GM18868 (cell line): Measurements from ENCODE around the gene NOXO1.
"Not testable (repeated sequence)": the region's sequence is repeated elsewhere in the genome, so short reads cannot be mapped to it uniquely, and the experiment has no call there.

Source experiments
- ATAC-seq: cut with Tn5 transposase; IDR thresholded peaks from one replicate; pipeline ENCODE4 v1.9.1; 2021; ENCODE audit warnings: mild to moderate bottlenecking, moderate library complexity; ENCODE audit not compliant: unreplicated experiment

NOXO1 gene

GRCh38 chr16:1963806-1964505 lies 17.3 kb downstream of the NOXO1 start:
- no peak for ATAC-seq

- not testable (repeated sequence) for ATAC-seq
Observed at GRCh38 chr16:1962161-1963153, 18.8 kb downstream of the NOXO1 start.

GRCh38 chr16:1961651-1962067 lies 19.6 kb downstream of the NOXO1 start:
- ATAC-seq, result no peak

- no peak for ATAC-seq
Observed at GRCh38 chr16:1960665-1961630, 20.3 kb downstream of the NOXO1 start.

GRCh38 chr16:1959269-1960039 lies 21.8 kb downstream of the NOXO1 start, which contains the start of gene NDUFB10:
Gene NDUFB10, plus strand, starts transcription at chr16:1959538. Its CDS starts 87 bp downstream, at chr16:1959625.
- ATAC-seq, result peak; percentile 56

GRCh38 chr16:1958715-1959268 lies 22.5 kb downstream of the NOXO1 start:
- no peak for ATAC-seq

GRCh38 chr16:1958143-1958491 lies 23.2 kb downstream of the NOXO1 start:
- not testable (repeated sequence) for ATAC-seq

- not testable (repeated sequence) for ATAC-seq
Observed at GRCh38 chr16:1957434-1958142, 23.7 kb downstream of the NOXO1 start.

- no peak for ATAC-seq
Observed at GRCh38 chr16:1953734-1954133, 27.5 kb downstream of the NOXO1 start.

GRCh38 chr16:1950559-1950958 lies 30.7 kb downstream of the NOXO1 start:
- ATAC-seq, result no peak

GRCh38 chr16:1950047-1950446 lies 31.2 kb downstream of the NOXO1 start:
- no peak for ATAC-seq

- ATAC-seq, result no peak
Observed at GRCh38 chr16:1949507-1949906, 31.8 kb downstream of the NOXO1 start.

GRCh38 chr16:1947369-1947670 lies 33.9 kb downstream of the NOXO1 start:
- no peak for ATAC-seq

- ATAC-seq, result no peak
Observed at GRCh38 chr16:1946495-1947368, 34.5 kb downstream of the NOXO1 start.

- no peak for ATAC-seq
Observed at GRCh38 chr16:1945559-1946391, 35.5 kb downstream of the NOXO1 start.

- ATAC-seq, result no peak
Observed at GRCh38 chr16:1944612-1945199, 36.6 kb downstream of the NOXO1 start.
